GM10248 (cell line): ENCODE results near the gene JCHAIN.

Experiments used
- CTCF ChIA-PET: fragments of 300-600 bp; sonication (Branson Sonifier 250); formaldehyde crosslinking; extraction: SDS; loops from one replicate; lab custom pipeline; 2021; ENCODE audit warnings: antibody characterized with exemption; lab: Yijun Ruan, JAX
- POLR2A ChIA-PET: fragments of 350-650 bp; sonication (Branson Sonifier 250); formaldehyde crosslinking; extraction: SDS; loops from one replicate; lab custom pipeline; 2020; ENCODE audit warnings: antibody characterized with exemption; lab: Yijun Ruan, JAX
- DNase-seq: peaks from one replicate; pipeline ENCODE4 v3.0.0; 2012; ENCODE audit errors: extremely low spot score
- TF ChIP-seq, protein P1 (sequence below): IDR thresholded peaks from 2 replicates; pipeline ENCODE4 v1.5.1; 2012; ENCODE audit warnings: mild to moderate bottlenecking, low read depth; ENCODE audit errors: extremely low read depth, missing control alignments, control extremely low read depth

JCHAIN gene

DNA sequence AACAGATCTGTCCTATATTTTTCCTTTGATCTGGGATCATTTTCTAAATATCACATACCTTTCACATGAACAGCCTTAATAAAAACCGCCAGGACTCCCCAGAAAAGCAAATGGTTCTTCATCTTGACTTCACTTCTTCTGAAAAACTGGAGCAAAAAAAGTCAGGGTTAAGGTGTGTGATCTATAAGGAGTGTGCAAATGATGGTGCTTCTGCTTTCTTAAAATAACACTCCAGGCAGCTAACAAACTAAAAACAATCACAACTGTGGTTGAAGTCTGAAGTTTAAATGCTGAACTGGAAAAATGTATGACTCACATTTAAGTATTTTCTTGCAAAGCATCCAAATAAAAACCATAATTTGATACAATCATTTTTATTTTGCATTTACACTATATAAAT, at the start of gene JCHAIN:
Gene JCHAIN (minus strand): TSS at position 140 of the 400 bp plus-strand sequence. CDS start 18 bp downstream, at position 122.
- ChIA-PET CTCF (interaction anchor here (1.4 to 4.3 kb wide), 6 partner anchors 9 to 172 kb away, joined by 3 to 19 read pairs (median 12); no protein-coding TSS in a partner anchor), POLR2A (no interaction called here)
- no peak for DNase-seq
- TF ChIP-seq, protein P1, sequence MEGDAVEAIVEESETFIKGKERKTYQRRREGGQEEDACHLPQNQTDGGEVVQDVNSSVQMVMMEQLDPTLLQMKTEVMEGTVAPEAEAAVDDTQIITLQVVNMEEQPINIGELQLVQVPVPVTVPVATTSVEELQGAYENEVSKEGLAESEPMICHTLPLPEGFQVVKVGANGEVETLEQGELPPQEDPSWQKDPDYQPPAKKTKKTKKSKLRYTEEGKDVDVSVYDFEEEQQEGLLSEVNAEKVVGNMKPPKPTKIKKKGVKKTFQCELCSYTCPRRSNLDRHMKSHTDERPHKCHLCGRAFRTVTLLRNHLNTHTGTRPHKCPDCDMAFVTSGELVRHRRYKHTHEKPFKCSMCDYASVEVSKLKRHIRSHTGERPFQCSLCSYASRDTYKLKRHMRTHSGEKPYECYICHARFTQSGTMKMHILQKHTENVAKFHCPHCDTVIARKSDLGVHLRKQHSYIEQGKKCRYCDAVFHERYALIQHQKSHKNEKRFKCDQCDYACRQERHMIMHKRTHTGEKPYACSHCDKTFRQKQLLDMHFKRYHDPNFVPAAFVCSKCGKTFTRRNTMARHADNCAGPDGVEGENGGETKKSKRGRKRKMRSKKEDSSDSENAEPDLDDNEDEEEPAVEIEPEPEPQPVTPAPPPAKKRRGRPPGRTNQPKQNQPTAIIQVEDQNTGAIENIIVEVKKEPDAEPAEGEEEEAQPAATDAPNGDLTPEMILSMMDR: no peak

DNA sequence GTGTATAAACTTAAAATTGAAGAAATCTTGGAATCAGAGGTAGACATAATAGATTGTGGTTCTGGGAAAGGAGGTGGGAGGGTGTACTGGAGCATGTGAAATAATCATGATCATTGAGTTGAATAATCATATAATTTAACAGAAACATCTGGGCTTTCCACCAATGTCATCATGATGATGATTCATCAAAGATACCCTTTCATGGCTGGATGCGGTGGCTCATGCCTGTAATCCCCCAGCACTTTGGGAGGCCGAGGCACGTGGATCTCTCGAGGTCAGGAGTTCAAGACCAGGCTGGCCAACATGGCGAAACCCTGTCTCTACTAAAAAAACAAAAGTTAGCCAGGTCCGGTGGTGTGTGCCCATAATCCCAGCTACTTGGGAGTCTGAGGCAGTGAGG, 48.8 kb upstream of the JCHAIN start:
- TF ChIP-seq, protein P1: no peak
- CTCF ChIA-PET: interaction anchor here (0.9 to 1.3 kb wide), 3 partner anchors 9 to 38 kb away, joined by 3 to 4 read pairs (median 3); no protein-coding TSS in a partner anchor
- POLR2A ChIA-PET: no interaction called here
- DNase-seq: no peak

DNA sequence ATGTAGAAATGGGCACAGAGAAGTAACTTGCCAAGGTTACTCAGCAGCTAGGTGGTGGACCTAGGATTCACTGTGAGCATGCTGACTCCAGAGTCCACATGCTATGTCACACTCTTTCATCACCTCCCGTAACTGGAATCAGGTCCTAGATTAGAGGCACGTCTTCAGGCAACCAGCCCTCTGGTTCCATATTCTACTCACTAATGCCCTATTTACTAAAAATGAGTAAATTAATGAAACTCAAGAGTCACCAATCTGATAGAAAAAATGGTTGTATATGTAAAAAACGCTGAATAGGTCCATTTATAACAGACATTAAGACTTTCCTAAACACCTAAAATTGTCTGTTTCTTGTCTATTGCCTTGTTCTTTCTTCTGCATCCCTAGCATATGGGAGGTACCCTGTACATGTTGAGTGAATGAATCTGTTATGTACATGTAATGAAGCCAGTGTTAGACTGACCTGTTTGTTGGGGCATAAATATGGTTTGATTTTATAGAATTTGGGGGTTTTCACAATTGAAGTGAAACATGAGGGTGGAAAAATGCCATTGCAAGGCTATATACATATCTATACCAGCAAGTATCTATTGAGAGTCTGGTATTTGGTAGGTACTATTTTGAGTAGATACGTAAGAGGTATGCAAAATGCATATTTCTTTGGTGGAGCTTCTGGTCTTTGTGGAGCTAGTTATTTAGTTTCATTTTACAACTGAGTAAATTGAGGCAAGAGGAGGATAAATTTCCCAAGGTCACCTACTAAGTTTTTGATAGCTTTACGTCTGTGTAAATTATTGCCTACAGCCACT, 48.0 kb upstream of the JCHAIN start:
- no peak for DNase-seq
- TF ChIP-seq, protein P1: no peak
- CTCF ChIA-PET: interaction anchor here (0.9 to 3.3 kb wide), 2 partner anchors 9 to 11 kb away, joined by 3 to 12 read pairs; no protein-coding TSS in a partner anchor
- POLR2A ChIA-PET: no interaction called here

DNA sequence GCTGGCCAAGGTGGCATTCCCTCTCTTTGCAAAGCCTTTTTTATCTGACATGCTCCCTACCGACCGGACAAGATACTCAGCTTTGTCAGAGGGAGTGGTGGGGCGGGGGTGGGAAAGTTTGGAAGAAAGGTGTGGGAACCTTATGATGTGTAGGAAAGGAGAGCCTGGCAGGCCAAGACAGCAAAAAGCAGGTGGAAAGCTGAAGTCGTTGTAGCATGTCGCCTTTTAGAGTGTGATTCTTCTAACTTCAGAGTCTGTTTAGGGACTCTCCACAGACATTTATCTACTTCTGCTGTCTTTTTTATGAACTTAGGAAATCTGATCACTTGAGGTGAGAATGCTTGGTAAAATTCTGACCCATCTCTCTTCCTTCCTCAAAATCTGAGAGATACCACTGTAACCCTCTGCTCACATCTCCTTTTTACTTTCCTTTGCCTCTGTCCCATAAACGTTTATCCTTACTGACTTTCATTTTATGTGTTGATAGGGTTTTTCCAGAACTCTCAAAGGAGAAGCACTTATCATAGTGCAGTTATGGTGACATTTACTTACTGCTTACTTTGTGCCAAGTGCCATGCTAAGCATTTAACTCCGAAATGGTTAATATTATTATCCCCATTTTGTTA, 47.3 kb upstream of the JCHAIN start:
- DNase-seq: no peak
- ChIA-PET POLR2A (interaction anchor here (0.5 kb wide), 1 partner anchor 283 kb away, joined by 3 read pairs; no protein-coding TSS in a partner anchor), CTCF (interaction anchor here (2.0 to 3.3 kb wide), 2 partner anchors 10 to 21 kb away, joined by 8 to 12 read pairs; no protein-coding TSS in a partner anchor)
- TF ChIP-seq, protein P1: no peak

DNA sequence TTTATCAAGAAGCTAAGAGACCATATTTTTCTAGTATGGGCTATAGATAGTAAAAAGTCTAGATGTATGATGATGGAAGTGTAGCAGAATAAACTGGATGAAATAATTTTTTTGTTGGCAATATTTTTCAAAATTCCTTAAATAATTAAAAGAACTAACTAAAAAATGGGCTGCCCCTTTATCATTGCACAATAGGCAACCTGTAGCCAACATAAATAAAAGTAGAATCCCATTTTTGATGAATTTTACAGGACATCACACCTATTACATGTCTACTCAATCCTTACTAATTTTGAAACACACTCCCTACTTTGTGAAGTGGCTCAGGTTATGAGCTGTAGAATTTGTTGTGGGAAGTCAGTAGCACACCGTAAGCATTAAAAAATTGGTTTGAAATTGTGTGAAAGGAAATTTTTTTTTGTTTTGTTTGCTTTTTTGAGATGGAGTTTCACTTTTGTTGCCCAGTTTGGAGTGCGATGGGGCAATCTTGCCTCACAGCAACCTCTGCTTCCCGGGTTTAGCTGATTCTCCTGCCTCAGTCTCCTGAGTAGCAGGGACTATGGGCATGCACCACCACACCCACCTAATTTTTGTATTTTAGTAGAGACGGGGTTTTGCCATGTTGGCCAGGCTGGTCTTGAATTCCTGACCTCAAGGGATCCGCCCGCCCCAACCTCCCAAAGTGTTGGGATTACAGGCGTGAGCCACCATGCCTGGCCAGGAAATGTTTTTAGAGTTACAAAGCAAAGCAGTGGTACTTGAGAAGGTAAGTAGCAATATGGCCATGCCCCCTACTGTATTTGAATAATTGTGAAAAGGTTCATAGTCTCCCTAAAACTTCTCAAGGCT, 46.5 kb upstream of the JCHAIN start:
- POLR2A ChIA-PET: interaction anchor here (0.5 kb wide), 1 partner anchor 283 kb away, joined by 3 read pairs; no protein-coding TSS in a partner anchor
- CTCF ChIA-PET: interaction anchor here (2.0 to 3.3 kb wide), 2 partner anchors 9 to 22 kb away, joined by 8 to 12 read pairs; no protein-coding TSS in a partner anchor
- TF ChIP-seq, protein P1: no peak
- DNase-seq: no peak

DNA sequence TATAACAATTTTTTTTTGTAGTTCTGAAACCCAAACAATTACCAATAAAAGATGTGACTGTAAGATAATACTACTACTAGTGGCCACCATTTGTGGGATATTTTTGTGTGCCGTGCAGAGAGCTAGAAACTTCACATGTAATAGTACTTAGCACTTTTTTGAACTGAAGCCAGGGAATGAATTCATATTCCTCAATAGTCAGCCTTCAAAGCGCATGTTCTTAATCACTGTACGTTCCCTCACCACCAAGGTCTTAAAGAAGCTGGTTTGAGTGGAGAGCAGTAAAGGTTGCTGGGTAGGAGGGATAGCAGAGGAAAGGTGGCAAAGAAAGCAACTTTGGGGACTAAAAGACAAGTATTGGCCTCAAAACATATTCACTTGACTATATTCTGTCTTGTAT, 45.8 kb upstream of the JCHAIN start:
- TF ChIP-seq, protein P1: no peak
- CTCF ChIA-PET: interaction anchor here (2.0 to 3.3 kb wide), 2 partner anchors 8 to 23 kb away, joined by 8 to 12 read pairs; no protein-coding TSS in a partner anchor
- no peak for DNase-seq
- POLR2A ChIA-PET: no interaction called here
